ENCODE data around the gene NBEAL2. TPM values are rescaled to one million over a fixed set of nuclear protein-coding genes. Genes with fewer than 3 reads are reported as not detected.

The NBEAL2 gene
- total and polyA plus RNA-seq, 2 donors (not counting 1 experiment from before 2014, with no cell fraction given), result 1.5 to 4.5 TPM

GRCh38 chr3:46935168-46935858 lies 44.2 kb upstream of the NBEAL2 start:
- H3K4me3 ChIP-seq (replicated peaks in 1 of 4; ENCODE audit: control extremely low read depth in 1 of 4, insufficient read depth in 1 of 4, low read depth in 3 of 4, low read length in 4 of 4), result no peak overlapping the region
- TF ChIP-seq CTCF (conservative IDR thresholded peaks at IDR 0.05 in 1 of 2, IDR thresholded peaks at IDR 0.05 in 1 of 2; ENCODE audit: low read depth in 1 of 2, low read length in 2 of 2) (peak; percentile 90 to 91), EZH2 (IDR thresholded peaks at IDR 0.05; ENCODE audit: low read length, missing control alignments) (no peak)
- H3K36me3 ChIP-seq (ENCODE audit: control insufficient read depth, insufficient read depth, low read length), result peaks cover 8% of the 10 kb centered on the region
- no peaks in the 10 kb centered on the region for H4K20me1 ChIP-seq (ENCODE audit: control insufficient read depth, extremely low read depth, insufficient read depth, low read length)
- peak overlapping the region; percentile 58 for H3K4me2 ChIP-seq (ENCODE audit: extremely low read depth, insufficient read depth, low read length)
- peak overlapping the region; percentile 78 for H3K27ac ChIP-seq (ENCODE audit: insufficient read depth, low read length)
- H3K9ac ChIP-seq (ENCODE audit: insufficient read depth, low read length), result no peak overlapping the region
- no peaks in the 10 kb centered on the region for H3K9me3 ChIP-seq (ENCODE audit: control insufficient read depth, insufficient read depth, low read depth, low read length)
- H2AFZ ChIP-seq (ENCODE audit: low read length), result no peak overlapping the region
- DNase-seq (ENCODE audit: low read depth in 2 of 2), result peak; percentile 96 to 98
- H3K27me3 ChIP-seq (ENCODE audit: control insufficient read depth, insufficient read depth, low read length), result no peaks in the 10 kb centered on the region
- peaks cover 44% of the 10 kb centered on the region for H3K79me2 ChIP-seq (ENCODE audit: control insufficient read depth, insufficient read depth, low read length)
- peaks cover 54% of the 10 kb centered on the region for H3K4me1 ChIP-seq (ENCODE audit: control insufficient read depth, extremely low read depth, insufficient read depth, low read length)

- Histone ChIP-seq H3K27me3 (ENCODE audit: control insufficient read depth, insufficient read depth, low read length) (no peaks in the 10 kb centered on the region), H3K9me3 (ENCODE audit: control insufficient read depth, insufficient read depth, low read depth, low read length) (no peaks in the 10 kb centered on the region), H3K9ac (ENCODE audit: insufficient read depth, low read length) (no peak overlapping the region), H3K79me2 (ENCODE audit: control insufficient read depth, insufficient read depth, low read length) (peaks cover 41% of the 10 kb centered on the region), H3K4me2 (ENCODE audit: extremely low read depth, insufficient read depth, low read length) (no peak overlapping the region), H3K4me1 (ENCODE audit: control insufficient read depth, extremely low read depth, insufficient read depth, low read length) (peaks cover 49% of the 10 kb centered on the region), H3K36me3 (ENCODE audit: control insufficient read depth, insufficient read depth, low read length) (peaks cover 10% of the 10 kb centered on the region), H3K4me3 (replicated peaks in 1 of 4; ENCODE audit: control extremely low read depth in 1 of 4, insufficient read depth in 1 of 4, low read depth in 3 of 4, low read length in 4 of 4) (no peak overlapping the region), H2AFZ (ENCODE audit: low read length) (no peak overlapping the region), H3K27ac (ENCODE audit: insufficient read depth, low read length) (no peak overlapping the region), H4K20me1 (ENCODE audit: control insufficient read depth, extremely low read depth, insufficient read depth, low read length) (no peaks in the 10 kb centered on the region)
- no peak for DNase-seq (ENCODE audit: low read depth in 2 of 2)
- TF ChIP-seq CTCF (conservative IDR thresholded peaks at IDR 0.05 in 1 of 2, IDR thresholded peaks at IDR 0.05 in 1 of 2; ENCODE audit: low read depth in 1 of 2, low read length in 2 of 2), result no peak
- TF ChIP-seq EZH2 (IDR thresholded peaks at IDR 0.05; ENCODE audit: low read length, missing control alignments), result no peak
Measured at GRCh38 chr3:46935989-46936558, 43.4 kb upstream of the NBEAL2 start.

GRCh38 chr3:46936733-46937250 lies 42.7 kb upstream of the NBEAL2 start:
- Histone ChIP-seq H2AFZ (ENCODE audit: low read length) (no peak overlapping the region), H4K20me1 (ENCODE audit: control insufficient read depth, extremely low read depth, insufficient read depth, low read length) (no peaks in the 10 kb centered on the region), H3K9me3 (ENCODE audit: control insufficient read depth, insufficient read depth, low read depth, low read length) (no peaks in the 10 kb centered on the region), H3K4me1 (ENCODE audit: control insufficient read depth, extremely low read depth, insufficient read depth, low read length) (peaks cover 42% of the 10 kb centered on the region), H3K9ac (ENCODE audit: insufficient read depth, low read length) (no peak overlapping the region), H3K4me2 (ENCODE audit: extremely low read depth, insufficient read depth, low read length) (no peak overlapping the region), H3K79me2 (ENCODE audit: control insufficient read depth, insufficient read depth, low read length) (peaks cover 39% of the 10 kb centered on the region), H3K27ac (ENCODE audit: insufficient read depth, low read length) (peak overlapping the region; percentile 6), H3K4me3 (replicated peaks in 1 of 4; ENCODE audit: control extremely low read depth in 1 of 4, insufficient read depth in 1 of 4, low read depth in 3 of 4, low read length in 4 of 4) (no peak overlapping the region), H3K36me3 (ENCODE audit: control insufficient read depth, insufficient read depth, low read length) (peaks cover 10% of the 10 kb centered on the region), H3K27me3 (ENCODE audit: control insufficient read depth, insufficient read depth, low read length) (no peaks in the 10 kb centered on the region)
- DNase-seq (ENCODE audit: low read depth in 2 of 2), result peak in 1 of 2 donors; percentile 38
- no peak for TF ChIP-seq CTCF (conservative IDR thresholded peaks at IDR 0.05 in 1 of 2, IDR thresholded peaks at IDR 0.05 in 1 of 2; ENCODE audit: low read depth in 1 of 2, low read length in 2 of 2)
- TF ChIP-seq EZH2 (IDR thresholded peaks at IDR 0.05; ENCODE audit: low read length, missing control alignments), result no peak

Measured in fibroblast of lung (primary cell).